Natural killer cell (primary cell): ENCODE data around the gene MEGF6. TPM values are rescaled to one million over a fixed set of nuclear protein-coding genes. Genes with fewer than 3 reads are reported as not detected.
"Not testable (repeated sequence)": the region's sequence is repeated elsewhere in the genome, so short reads cannot be mapped to it uniquely, and the experiment has no call there.

Experiments
- ATAC-seq, 3 donors: fragments of 150-1000 bp in 2 of 3; fragments of 200-7000 bp in 1 of 3; cut with Tn5 transposase; 1 replicate in 1 of 3; 2 replicates in 2 of 3; pipeline ENCODE4 v1.10.0; 2021; ENCODE audit warnings: mild to moderate bottlenecking in 2 of 3, moderate library complexity in 2 of 3
- DNase-seq, 2 donors: peaks; one replicate each; pipeline versions ENCODE4 v3.0.0 to v3.0.0-alpha.2; 2013 to 2021; ENCODE audit warnings: mixed read lengths in 1 of 2
- H3K27ac ChIP-seq: one replicate; pipeline ENCODE4 v1.5.1; 2013; ENCODE audit warnings: mild to moderate bottlenecking, low read length
- H3K27me3 ChIP-seq: one replicate; pipeline ENCODE4 v1.6.1; 2013; ENCODE audit warnings: low read length; ENCODE audit not compliant: control insufficient read depth, insufficient read depth
- H3K36me3 ChIP-seq: one replicate; pipeline ENCODE4 v1.6.1; 2013; ENCODE audit warnings: low read length; ENCODE audit not compliant: control insufficient read depth, insufficient read depth
- H3K4me1 ChIP-seq: one replicate; pipeline ENCODE4 v1.6.1; 2013; ENCODE audit warnings: low read length; ENCODE audit not compliant: control insufficient read depth, insufficient read depth
- H3K4me3 ChIP-seq: one replicate; pipeline ENCODE4 v1.5.1; 2013; ENCODE audit warnings: low read length
- H3K9me3 ChIP-seq: one replicate; pipeline ENCODE4 v1.6.1; 2013; ENCODE audit warnings: low read length; ENCODE audit not compliant: control insufficient read depth, insufficient read depth
- H3K27ac Mint-ChIP-seq, 2 donors: one replicate each; pipeline ENCODE4 v1.8.0; 2022; ENCODE audit warnings: mild to moderate bottlenecking in 2 of 2, mixed read lengths in 2 of 2, moderate library complexity in 1 of 2
- H3K27me3 Mint-ChIP-seq, 2 donors: one replicate each; pipeline ENCODE4 v1.8.0; 2022; ENCODE audit warnings: low read depth in 2 of 2, mixed read lengths in 2 of 2
- H3K36me3 Mint-ChIP-seq: one replicate; pipeline ENCODE4 v1.8.0; 2022; ENCODE audit warnings: mixed read lengths
- H3K4me1 Mint-ChIP-seq, 2 donors: one replicate each; pipeline ENCODE4 v1.8.0; 2022; ENCODE audit warnings: mixed read lengths in 2 of 2
- H3K4me3 Mint-ChIP-seq: one replicate; pipeline ENCODE4 v1.8.0; 2022; ENCODE audit warnings: mild to moderate bottlenecking, moderate library complexity, mixed read lengths
- H3K9me3 Mint-ChIP-seq, 2 donors: one replicate each; pipeline ENCODE4 v1.8.0; 2022; ENCODE audit warnings: mixed read lengths in 2 of 2
- CTCF ChIP-seq: fragments of 200-600 bp; IDR thresholded peaks from one replicate; pipeline ENCODE4 v1.8.0; 2022; ENCODE audit warnings: antibody characterized with exemption
- WGBS: methylation state at CpG from one replicate; pipeline ENCODE4 v1.1.7; 2013; ENCODE audit warnings: missing lambda C conversion rate; ENCODE audit not compliant: insufficient coverage; 5-methylcytosine and 5-hydroxymethylcytosine counted together
- intact Hi-C: fragments of 100-400 bp; cut with micrococcal nuclease; formaldehyde crosslinking; loops from one replicate; pipeline ENCODE4 v1.14.2; 2022
- total RNA-seq, 4 donors: library from RNA; stranded (reverse); fragments of 120-200 nt in 1 of 4; gene quantifications; one replicate each; pipeline versions ENCODE4 v1.2.3 to v1.2.4, GENCODE V29; 2013 to 2022

MEGF6 gene
- total RNA-seq, 3 donors from 2014 or later (not counting 1 experiment from before 2014, with no cell fraction given), result 3.1 to 15.6 (median 5.1) TPM

GRCh38 chr1:3586986-3587759, 24.1 kb downstream of the MEGF6 start:
- intact Hi-C loops, result no loop called here
- Histone ChIP-seq H3K4me1 (no peaks in the 10 kb centered on the region), H3K27ac (no peak overlapping the region), H3K9me3 (no peaks in the 10 kb centered on the region), H3K27me3 (no peaks in the 10 kb centered on the region), H3K4me3 (no peak overlapping the region), H3K36me3 (no peaks in the 10 kb centered on the region)
- Mint-ChIP-seq H3K36me3 (no peaks in the 10 kb centered on the region), H3K9me3 (no peaks in the 10 kb centered on the region), H3K4me3 (no peak overlapping the region), H3K27me3 (no peaks in the 10 kb centered on the region), H3K27ac (peak overlapping the region in 1 of 2 donors; percentile 53), H3K4me1 (peaks cover 0 to 10% of the 10 kb centered on the region in 2 donors)
- no peak for TF ChIP-seq CTCF
- ATAC-seq (no peak), DNase-seq (no peak)
- 93% methylated on average over 23 of the region's 24 CpGs for WGBS

DNA sequence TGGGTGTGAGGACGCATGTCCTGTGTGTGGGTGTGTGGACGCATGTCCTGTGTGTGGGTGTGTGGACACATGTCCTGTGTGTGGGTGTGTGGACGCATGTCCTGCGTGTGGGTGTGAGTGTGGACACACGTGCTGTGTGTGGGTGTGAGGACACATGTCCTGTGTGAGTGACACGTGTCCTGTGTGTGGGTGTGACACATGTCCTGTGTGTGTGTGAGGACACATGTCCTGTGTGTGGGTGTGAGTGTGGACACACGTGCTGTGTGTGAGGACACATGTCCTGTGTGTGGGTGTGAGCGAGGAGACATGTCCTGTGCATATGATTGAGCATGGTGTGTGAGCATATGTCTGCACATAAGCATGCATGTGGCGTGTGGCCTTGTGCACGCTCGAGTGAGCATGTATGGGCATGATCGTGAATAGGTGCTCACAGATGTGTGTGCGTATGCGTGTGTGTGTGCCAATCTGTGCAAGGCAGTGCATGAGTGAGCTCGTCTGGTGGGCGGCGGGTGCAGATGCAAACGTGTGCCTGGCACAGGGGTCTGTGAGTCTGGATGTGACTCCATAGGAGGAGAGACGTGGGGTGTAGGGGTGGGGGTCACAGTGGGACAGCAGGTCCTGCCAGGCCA, 25.3 kb downstream of the MEGF6 start:
- no peaks in the 10 kb centered on the region for H3K27me3 ChIP-seq
- no peak for DNase-seq
- Mint-ChIP-seq H3K36me3 (no peaks in the 10 kb centered on the region), H3K27me3 (no peaks in the 10 kb centered on the region), H3K4me1 (peaks cover 0 to 10% of the 10 kb centered on the region in 2 donors), H3K27ac (no peak overlapping the region), H3K4me3 (no peak overlapping the region), H3K9me3 (no peaks in the 10 kb centered on the region)
- no peak for TF ChIP-seq CTCF
- intact Hi-C loops, result no loop called here
- no peaks in the 10 kb centered on the region for H3K36me3 ChIP-seq
- no peaks in the 10 kb centered on the region for H3K9me3 ChIP-seq
- no peaks in the 10 kb centered on the region for H3K4me1 ChIP-seq
- no peak for ATAC-seq
- H3K4me3 ChIP-seq, result no peak overlapping the region
- 90% methylated on average over 19 of the region's 19 CpGs for WGBS
- H3K27ac ChIP-seq, result no peak overlapping the region

- H3K4me3 Mint-ChIP-seq, result not testable (repeated sequence)
Observed at GRCh38 chr1:3585353-3585868, 25.9 kb downstream of the MEGF6 start.

DNA sequence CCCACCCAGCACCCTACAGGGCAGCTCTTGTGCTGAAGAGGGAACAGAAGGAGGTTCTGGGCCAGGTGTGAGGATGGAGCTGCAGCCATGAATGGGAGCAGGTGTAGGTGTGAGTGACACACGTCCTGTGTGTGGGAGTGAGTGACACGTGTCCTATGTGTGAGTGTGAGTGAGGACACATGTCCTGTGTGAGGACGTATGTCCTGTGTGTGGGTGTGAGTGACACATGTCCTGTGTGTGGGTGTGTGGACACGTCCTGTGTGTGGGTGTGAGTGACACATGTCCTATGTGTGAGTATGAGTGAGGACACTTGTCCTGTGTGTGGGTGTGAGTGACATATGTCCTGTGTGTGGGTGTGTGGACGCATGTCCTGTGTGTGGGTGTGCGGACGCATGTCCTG, 26.4 kb downstream of the MEGF6 start:
- Histone ChIP-seq H3K4me3 (no peak overlapping the region), H3K27me3 (no peaks in the 10 kb centered on the region), H3K36me3 (no peaks in the 10 kb centered on the region), H3K27ac (no peak overlapping the region), H3K4me1 (no peaks in the 10 kb centered on the region), H3K9me3 (no peaks in the 10 kb centered on the region)
- no peaks in the 10 kb centered on the region for H3K9me3 Mint-ChIP-seq
- intact Hi-C loops, result no loop called here
- 81% methylated on average over 7 of the region's 7 CpGs for WGBS
- no peaks in the 10 kb centered on the region for H3K27me3 Mint-ChIP-seq
- H3K4me3 Mint-ChIP-seq, result no peak overlapping the region
- TF ChIP-seq CTCF, result no peak
- no peak overlapping the region for H3K27ac Mint-ChIP-seq
- no peaks in the 10 kb centered on the region for H3K36me3 Mint-ChIP-seq
- DNase-seq (no peak), ATAC-seq (no peak)
- H3K4me1 Mint-ChIP-seq, result peaks cover 0 to 10% of the 10 kb centered on the region in 2 donors

More at GRCh38 chr1:3585353-3585868, 25.9 kb downstream of the MEGF6 start:
- intact Hi-C loops, H3K27me3 Mint-ChIP-seq, H3K27ac ChIP-seq, H3K9me3 ChIP-seq, H3K27ac Mint-ChIP-seq, H3K36me3 ChIP-seq, DNase-seq, H3K4me3 ChIP-seq, H3K4me1 Mint-ChIP-seq, H3K36me3 Mint-ChIP-seq, H3K9me3 Mint-ChIP-seq, H3K27me3 ChIP-seq, H3K4me1 ChIP-seq: not testable (repeated sequence)
- ATAC-seq, result peak in 1 of 3 donors; percentile 40
- 51% methylated on average over 6 of the region's 6 CpGs for WGBS

DNA sequence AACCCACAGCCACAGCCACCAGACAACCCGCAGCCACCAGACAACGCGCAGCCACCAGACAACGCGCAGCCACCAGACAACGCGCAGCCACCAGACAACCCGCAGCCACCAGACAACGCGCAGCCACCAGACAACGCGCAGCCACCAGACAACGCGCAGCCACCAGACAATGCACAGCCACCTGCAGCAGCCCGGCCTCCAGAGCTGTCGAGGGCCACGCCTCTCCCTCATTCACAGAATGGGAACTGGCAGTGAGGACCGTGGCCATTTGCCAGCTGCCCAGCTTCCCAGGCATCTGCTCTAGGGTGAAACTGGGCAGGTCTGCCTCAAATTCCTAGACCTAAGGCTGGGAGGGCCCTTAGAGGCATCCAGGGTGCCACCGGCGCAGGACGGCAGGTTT, 27.6 kb downstream of the MEGF6 start:
- H3K27me3 Mint-ChIP-seq, intact Hi-C loops, H3K4me3 Mint-ChIP-seq, ATAC-seq, H3K9me3 ChIP-seq, H3K4me1 ChIP-seq, H3K4me3 ChIP-seq, H3K27me3 ChIP-seq, H3K27ac Mint-ChIP-seq, H3K9me3 Mint-ChIP-seq, H3K27ac ChIP-seq, DNase-seq, H3K36me3 ChIP-seq, H3K4me1 Mint-ChIP-seq, H3K36me3 Mint-ChIP-seq: not testable (repeated sequence)
- WGBS, result 86% methylated on average over 17 of the region's 21 CpGs
